K562 (cell line): ENCODE measurements around the gene BRMS1. TPM values are rescaled to one million over a fixed set of nuclear protein-coding genes. Genes with fewer than 3 reads are reported as not detected.
A peak's percentile ranks its signal among the peaks of the same experiment; 100 is the strongest.

Experiments used
- ARID1B ChIP-seq: fragments of 450-650 bp; IDR thresholded peaks from 2 replicates; pipeline ENCODE4 v1.6.1; 2016; ENCODE audit warnings: antibody characterized with exemption, mild to moderate bottlenecking, inconsistent platforms
- BCOR ChIP-seq: fragments of 450-650 bp; IDR thresholded peaks from 2 replicates; pipeline ENCODE4 v1.6.1; 2016
- BMI1 ChIP-seq: fragments of 150-350 bp; IDR thresholded peaks from 2 replicates; pipeline ENCODE4 v1.6.1; 2014; ENCODE audit warnings: low read length
- ETS2 ChIP-seq: IDR thresholded peaks from 2 replicates; pipeline ENCODE4 v1.6.1; 2016; ENCODE audit warnings: borderline replicate concordance, missing genetic modification characterization, mild to moderate bottlenecking, moderate library complexity, missing compliant biosample characterization; ENCODE audit not compliant: poor library complexity, severe bottlenecking
- GATAD2A ChIP-seq: fragments of 450-650 bp; IDR thresholded peaks from 2 replicates; pipeline ENCODE4 v1.6.1; 2017
- HDGF ChIP-seq: fragments of 450-650 bp; IDR thresholded peaks from 2 replicates; pipeline ENCODE4 v1.6.1; 2016
- KAT8 ChIP-seq: fragments of 450-650 bp; IDR thresholded peaks from 2 replicates; pipeline ENCODE4 v1.6.1; 2016; ENCODE audit warnings: low read depth, mild to moderate bottlenecking
- KLF1 ChIP-seq: fragments of 450-650 bp; IDR thresholded peaks from 2 replicates; pipeline ENCODE4 v1.6.1; 2016; ENCODE audit warnings: missing genetic modification characterization, missing compliant biosample characterization
- MEF2A ChIP-seq: IDR thresholded peaks from 2 replicates; pipeline ENCODE4 v1.6.1; 2011; ENCODE audit warnings: low read depth, mild to moderate bottlenecking, low read length, moderate library complexity; ENCODE audit not compliant: control insufficient read depth
- MITF ChIP-seq: IDR thresholded peaks from 2 replicates; pipeline ENCODE4 v1.6.1; 2014; ENCODE audit warnings: antibody characterized with exemption
- MLLT1 ChIP-seq, 2 experiments: fragments of 450-650 bp; IDR thresholded peaks; 2 replicates each; pipeline ENCODE4 v1.6.1; 2016
- NFE2 ChIP-seq: IDR thresholded peaks from 2 replicates; pipeline ENCODE4 v1.6.1; 2014; ENCODE audit warnings: antibody characterized with exemption, low read depth
- PCBP2 ChIP-seq: fragments of 200-400 bp; formaldehyde crosslinking; IDR thresholded peaks from 2 replicates; pipeline ENCODE4 v1.6.1; 2018; ENCODE audit warnings: low read length, low read depth, mild to moderate bottlenecking, moderate library complexity; ENCODE audit not compliant: poor library complexity, severe bottlenecking
- PHF20 ChIP-seq: fragments of 450-650 bp; IDR thresholded peaks from 2 replicates; pipeline ENCODE4 v1.6.1; 2018; ENCODE audit not compliant: partially characterized antibody
- POLR3A ChIP-seq: IDR thresholded peaks from 2 replicates; pipeline ENCODE4 v1.6.1; 2011; ENCODE audit warnings: borderline replicate concordance, mild to moderate bottlenecking, moderate library complexity; ENCODE audit not compliant: insufficient read length, insufficient read depth; ENCODE audit errors: extremely low read depth
- RFX7 ChIP-seq: fragments of 250-450 bp; sonication (Bioruptor Pico); IDR thresholded peaks from 2 replicates; pipeline ENCODE4 v1.5.1; 2021; ENCODE audit warnings: mild to moderate bottlenecking
- SMC3 ChIP-seq: conservative IDR thresholded peaks from 2 replicates; pipeline ENCODE4 v1.6.1; 2011; ENCODE audit warnings: low read depth, low read length, improper control_type of control experiment; ENCODE audit not compliant: insufficient read depth
- SNIP1 ChIP-seq: fragments of 450-650 bp; IDR thresholded peaks from 2 replicates; pipeline ENCODE4 v1.7.1; 2017; ENCODE audit warnings: low read depth, mild to moderate bottlenecking
- TOE1 ChIP-seq, 2 experiments: fragments of 450-650 bp in 1 of 2; sonication (generic) in 1 of 2; formaldehyde crosslinking in 1 of 2; IDR thresholded peaks; 2 replicates each; pipeline versions ENCODE4 v1.7.1 to v1.8.0; 2016 to 2022; ENCODE audit warnings: borderline replicate concordance in 2 of 2, mild to moderate bottlenecking in 2 of 2, antibody characterized with exemption in 1 of 2, inconsistent platforms in 1 of 2, low read depth in 1 of 2, missing genetic modification reagents in 1 of 2, moderate library complexity in 1 of 2
- ZNF263 ChIP-seq: sonication (generic); formaldehyde crosslinking; IDR thresholded peaks from 2 replicates; pipeline ENCODE4 v1.8.0; 2022; ENCODE audit warnings: mild to moderate bottlenecking, missing genetic modification reagents, borderline replicate concordance
- ZNF277 ChIP-seq: fragments of 250-450 bp; sonication (Bioruptor Pico); IDR thresholded peaks from 2 replicates; pipeline ENCODE4 v1.8.0; 2022; ENCODE audit warnings: inconsistent platforms, mild to moderate bottlenecking, moderate library complexity, borderline replicate concordance
- ZNF436 ChIP-seq: fragments of 250-450, 450-650 bp; sonication (Bioruptor Pico); formaldehyde crosslinking; IDR thresholded peaks from 2 replicates; pipeline ENCODE4 v1.7.0; 2020; ENCODE audit warnings: mild to moderate bottlenecking
- ZNF699 ChIP-seq: fragments of 250-450 bp; sonication (Bioruptor Pico); IDR thresholded peaks from 2 replicates; pipeline ENCODE4 v1.8.0; 2021; ENCODE audit warnings: mild to moderate bottlenecking, moderate library complexity; ENCODE audit not compliant: insufficient replicate concordance
- polyA plus RNA-seq, 8 experiments: library from polyadenylated mRNA; depleted of rRNA in 4 of 8; stranded (reverse) in 5 of 8; unstranded in 3 of 8; fragments of >200 nt; fragmentation: Nextera tagmentation in 2 of 8; fragmentation: Illumina TruSeq in 1 of 8; extraction: Ambion mirVana in 2 of 8; extraction: Trizol in 1 of 8; gene quantifications; 2 replicates each; pipeline versions ENCODE4 v1.2.1 to v1.2.3, GENCODE V29; 2011 to 2014; ENCODE audit warnings: inconsistent platforms in 1 of 8, missing spikeins in 1 of 8
- total RNA-seq, 7 experiments: library from RNA; depleted of rRNA in 6 of 7; stranded (reverse); fragments of >200 nt in 6 of 7; fragmentation: Illumina TruSeq in 2 of 7; extraction: Trizol in 2 of 7; gene quantifications; 2 replicates each; pipeline versions ENCODE4 v1.2.1 to v1.2.3, GENCODE V29; 2011 to 2021; ENCODE audit warnings: low replicate concordance in 1 of 7
- TF ChIP-seq, protein P1 (sequence below): fragments of 250-450 bp; sonication (Bioruptor Pico); IDR thresholded peaks from 2 replicates; pipeline ENCODE4 v1.4.0; 2020; ENCODE audit warnings: mild to moderate bottlenecking

The BRMS1 gene
- total and polyA plus RNA-seq, 9 of the 15 experiments (the other 6 are each of a cell fraction or from before 2014, with no cell fraction given): 2.2 to 78.8 (median 33.4) TPM

- no peak for TF ChIP-seq RFX7 (CRISPR knock-in tag)
- TF ChIP-seq ZNF436: no peak
- TF ChIP-seq ZNF699 (CRISPR knock-in tag): no peak
- peak; percentile 56; the same call in 1 of the 2 replicates for TF ChIP-seq KLF1 (tag)
- no peak for TF ChIP-seq POLR3A
- TF ChIP-seq, protein P1, sequence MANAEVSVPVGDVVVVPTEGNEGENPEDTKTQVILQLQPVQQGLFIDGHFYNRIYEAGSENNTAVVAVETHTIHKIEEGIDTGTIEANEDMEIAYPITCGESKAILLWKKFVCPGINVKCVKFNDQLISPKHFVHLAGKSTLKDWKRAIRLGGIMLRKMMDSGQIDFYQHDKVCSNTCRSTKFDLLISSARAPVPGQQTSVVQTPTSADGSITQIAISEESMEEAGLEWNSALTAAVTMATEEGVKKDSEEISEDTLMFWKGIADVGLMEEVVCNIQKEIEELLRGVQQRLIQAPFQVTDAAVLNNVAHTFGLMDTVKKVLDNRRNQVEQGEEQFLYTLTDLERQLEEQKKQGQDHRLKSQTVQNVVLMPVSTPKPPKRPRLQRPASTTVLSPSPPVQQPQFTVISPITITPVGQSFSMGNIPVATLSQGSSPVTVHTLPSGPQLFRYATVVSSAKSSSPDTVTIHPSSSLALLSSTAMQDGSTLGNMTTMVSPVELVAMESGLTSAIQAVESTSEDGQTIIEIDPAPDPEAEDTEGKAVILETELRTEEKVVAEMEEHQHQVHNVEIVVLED (CRISPR knock-in tag): peak; percentile 35
- peak; percentile 96 for TF ChIP-seq BCOR
- TF ChIP-seq KAT8: no peak
- TF ChIP-seq PCBP2: no peak
- peak; percentile 97 for TF ChIP-seq SMC3
- TF ChIP-seq GATAD2A: peak; percentile 92
- 0 out of 2 replicates have a peak, but pooled peaks have one; percentile 50 for TF ChIP-seq HDGF
- no peak for TF ChIP-seq ETS2
- no peak for TF ChIP-seq BMI1
- TF ChIP-seq MEF2A: no peak
- TF ChIP-seq NFE2: no peak
- peak; percentile 67 for TF ChIP-seq PHF20
- no peak for TF ChIP-seq MITF
- peak; percentile 93 for TF ChIP-seq SNIP1
- peak; percentile 68 for TF ChIP-seq ARID1B
- peak; percentile 27; the same call in 1 of the 2 replicates for TF ChIP-seq ZNF263 (CRISPR knock-in tag)
- peak in 1 of 2 experiments; percentile 59; a peak in 1 of 4 replicates for TF ChIP-seq MLLT1 (IDR thresholded peaks at IDR 0.05)
- TF ChIP-seq ZNF277 (CRISPR knock-in tag): no peak
- TF ChIP-seq TOE1 (IDR thresholded peaks at IDR 0.05; ENCODE audit: borderline replicate concordance): peak; percentile 76
- TF ChIP-seq TOE1 (CRISPR knock-in tag; IDR thresholded peaks at IDR 0.05; ENCODE audit: borderline replicate concordance, low read depth): no peak
Measured at GRCh38 chr11:66311965-66312548, 32.8 kb downstream of the BRMS1 start (continued).
